HG02970 (cell line): Measurements from ENCODE around the gene ZNF425.
"Not testable (repeated sequence)": the region's sequence is repeated elsewhere in the genome, so short reads cannot be mapped to it uniquely, and the experiment has no call there.

ENCODE experiments used
- ATAC-seq: cut with Tn5 transposase; IDR thresholded peaks from one replicate; pipeline ENCODE4 v1.9.1; 2021; ENCODE audit warnings: mild to moderate bottlenecking, moderate library complexity, moderate number of reproducible peaks; ENCODE audit not compliant: unreplicated experiment, low FRiP score

Gene ZNF425

GRCh38 chr7:149125863-149126661, at the start of gene ZNF425:
TSS of gene ZNF425 (minus strand) at chr7:149126324. CDS start at chr7:149126213, 111 bp downstream.
- ATAC-seq = peak; percentile 84

DNA sequence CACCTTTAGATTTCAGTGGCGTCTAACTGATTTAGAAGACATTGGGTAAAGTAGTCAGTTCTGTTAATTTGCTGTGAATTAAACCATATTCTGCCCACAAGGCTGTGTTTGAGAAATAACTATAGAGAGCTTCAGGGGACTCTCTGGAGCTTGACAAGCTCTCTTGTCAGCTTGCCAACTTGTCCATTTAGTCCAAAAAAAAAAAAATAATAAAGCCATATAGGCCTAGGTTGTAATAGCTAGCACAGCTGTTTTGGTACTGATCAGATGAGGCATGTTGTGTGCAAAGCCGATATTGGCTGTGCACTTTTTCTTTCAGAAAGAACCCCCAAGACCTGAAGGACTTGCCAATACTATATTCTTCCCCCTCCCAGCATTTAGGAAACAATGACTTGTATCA, 49.0 kb upstream of the ZNF425 start:
- no peak for ATAC-seq

- no peak for ATAC-seq
Observed at GRCh38 chr7:149172534-149172920, 46.4 kb upstream of the ZNF425 start.

- ATAC-seq = no peak
Observed at GRCh38 chr7:149171892-149172533, 45.9 kb upstream of the ZNF425 start.

DNA sequence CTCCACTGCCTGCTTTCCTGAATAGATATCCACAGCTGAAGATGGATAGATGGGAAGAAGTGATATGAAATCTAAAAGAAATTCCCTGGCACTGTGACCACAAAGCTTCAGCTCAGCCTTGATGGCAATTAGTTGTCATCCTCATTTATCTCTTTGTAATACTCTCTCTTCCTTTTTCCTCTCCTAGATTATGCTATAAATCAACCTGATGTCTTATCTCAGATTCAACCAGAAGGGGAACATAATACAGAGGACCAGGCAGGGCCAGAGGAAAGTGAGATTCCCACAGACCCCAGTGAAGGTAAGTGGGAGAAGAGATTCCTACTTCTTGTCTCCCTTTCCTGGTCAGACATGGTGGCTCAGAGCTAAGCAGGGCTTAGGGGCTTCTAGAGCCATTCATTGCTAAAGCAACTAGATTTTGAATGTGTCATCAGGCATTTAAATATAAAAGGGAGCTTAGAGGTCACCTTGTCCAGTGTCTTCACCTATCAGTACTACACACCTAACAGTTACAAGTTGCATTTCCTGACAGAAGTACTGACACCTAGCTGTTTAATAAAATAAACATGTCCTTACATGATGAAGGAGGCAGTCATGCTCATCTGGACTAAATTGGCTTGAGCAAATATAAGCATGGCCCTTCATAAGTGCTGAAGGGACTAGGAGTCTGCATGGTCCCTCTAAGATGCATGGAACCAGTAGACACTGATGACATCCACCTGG, 40.7 kb upstream of the ZNF425 start:
- ATAC-seq = no peak

GRCh38 chr7:149166142-149166541, 40.0 kb upstream of the ZNF425 start:
- no peak for ATAC-seq

DNA sequence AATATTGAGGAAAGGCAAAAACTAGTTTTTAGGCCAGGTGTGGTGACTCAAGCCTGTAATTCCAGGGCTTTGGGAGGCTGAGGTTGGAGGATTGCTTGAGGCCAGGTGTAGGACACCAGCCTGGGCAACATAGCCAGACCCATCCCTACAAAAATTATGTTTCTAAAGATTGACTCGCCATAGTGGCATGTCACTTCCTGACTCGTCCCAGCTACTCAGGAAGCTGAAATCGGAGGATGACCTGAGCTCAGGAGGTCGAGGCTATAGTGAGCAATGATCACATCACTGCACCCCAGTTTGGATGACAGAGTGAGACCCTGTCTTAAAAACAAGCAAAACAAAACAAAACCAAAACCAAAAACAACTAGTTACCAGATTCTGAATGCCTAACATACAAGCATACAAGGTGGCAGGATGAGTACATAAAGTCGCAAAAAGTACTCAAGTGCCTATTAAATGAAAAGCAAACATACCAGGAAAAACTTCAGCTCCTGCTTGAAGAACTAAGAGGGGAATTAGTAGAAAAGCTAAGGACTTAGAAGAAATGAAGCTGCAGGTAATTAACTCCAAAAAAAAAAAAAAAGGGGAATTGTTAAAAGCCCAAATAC, 35.2 kb upstream of the ZNF425 start:
- no peak for ATAC-seq

DNA sequence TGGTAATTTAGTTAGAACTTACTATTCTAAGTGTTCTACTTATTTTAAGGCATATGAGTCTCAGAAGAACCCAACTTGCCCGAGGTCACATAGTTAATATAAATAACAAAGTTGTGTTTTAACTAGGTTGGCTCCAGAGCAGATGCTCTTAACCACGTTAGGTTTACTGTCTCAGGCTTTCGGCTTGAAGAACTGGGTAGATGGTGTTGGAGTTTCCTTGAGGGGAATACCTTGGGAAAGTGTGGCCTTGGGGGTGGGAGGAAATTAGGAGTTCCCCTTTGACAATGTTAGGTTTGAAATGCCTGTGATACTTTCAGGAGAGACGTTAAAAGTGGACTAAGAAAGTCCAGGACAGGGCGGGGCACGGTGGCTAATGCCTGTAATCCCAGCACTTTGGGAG, 30.8 kb upstream of the ZNF425 start:
- no peak for ATAC-seq

DNA sequence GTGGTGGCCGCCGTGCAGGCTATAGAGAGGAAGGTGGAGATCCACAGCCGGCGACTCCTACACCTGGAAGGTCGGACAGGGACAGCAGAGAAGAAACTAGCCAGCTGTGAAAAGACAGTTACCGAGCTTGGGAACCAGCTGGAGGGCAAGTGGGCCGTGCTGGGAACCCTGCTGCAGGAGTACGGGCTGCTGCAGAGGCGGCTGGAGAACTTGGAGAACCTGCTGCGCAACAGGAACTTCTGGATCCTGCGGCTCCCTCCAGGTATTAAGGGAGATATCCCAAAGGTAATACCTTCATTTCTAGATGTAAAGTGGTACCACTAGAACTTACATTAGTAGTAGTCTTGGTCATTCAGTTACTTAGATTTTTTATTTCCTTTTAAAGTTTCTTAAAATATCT, 27.9 kb upstream of the ZNF425 start:
- ATAC-seq = no peak

DNA sequence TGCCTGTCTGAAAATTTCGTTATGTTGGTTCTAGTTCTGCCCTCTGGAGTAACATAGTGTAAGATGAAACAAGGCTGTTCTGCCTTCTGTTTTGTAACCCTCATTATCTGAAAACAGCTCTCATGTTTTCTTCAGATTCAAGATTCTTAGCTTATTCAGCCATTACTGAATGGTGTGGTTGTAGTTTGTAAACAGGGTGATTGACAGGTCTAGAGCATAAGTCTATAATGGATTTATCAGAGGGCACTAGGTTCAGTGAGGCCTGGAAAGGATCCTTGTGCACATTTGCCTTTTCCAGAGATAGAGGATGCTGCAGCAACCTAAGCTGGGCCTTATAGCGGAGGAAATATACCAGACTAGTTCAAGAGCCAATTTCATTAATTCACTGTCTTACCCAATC, 27.2 kb upstream of the ZNF425 start:
- ATAC-seq = no peak

- no peak for ATAC-seq
Observed at GRCh38 chr7:149150981-149151380, 24.9 kb upstream of the ZNF425 start.

DNA sequence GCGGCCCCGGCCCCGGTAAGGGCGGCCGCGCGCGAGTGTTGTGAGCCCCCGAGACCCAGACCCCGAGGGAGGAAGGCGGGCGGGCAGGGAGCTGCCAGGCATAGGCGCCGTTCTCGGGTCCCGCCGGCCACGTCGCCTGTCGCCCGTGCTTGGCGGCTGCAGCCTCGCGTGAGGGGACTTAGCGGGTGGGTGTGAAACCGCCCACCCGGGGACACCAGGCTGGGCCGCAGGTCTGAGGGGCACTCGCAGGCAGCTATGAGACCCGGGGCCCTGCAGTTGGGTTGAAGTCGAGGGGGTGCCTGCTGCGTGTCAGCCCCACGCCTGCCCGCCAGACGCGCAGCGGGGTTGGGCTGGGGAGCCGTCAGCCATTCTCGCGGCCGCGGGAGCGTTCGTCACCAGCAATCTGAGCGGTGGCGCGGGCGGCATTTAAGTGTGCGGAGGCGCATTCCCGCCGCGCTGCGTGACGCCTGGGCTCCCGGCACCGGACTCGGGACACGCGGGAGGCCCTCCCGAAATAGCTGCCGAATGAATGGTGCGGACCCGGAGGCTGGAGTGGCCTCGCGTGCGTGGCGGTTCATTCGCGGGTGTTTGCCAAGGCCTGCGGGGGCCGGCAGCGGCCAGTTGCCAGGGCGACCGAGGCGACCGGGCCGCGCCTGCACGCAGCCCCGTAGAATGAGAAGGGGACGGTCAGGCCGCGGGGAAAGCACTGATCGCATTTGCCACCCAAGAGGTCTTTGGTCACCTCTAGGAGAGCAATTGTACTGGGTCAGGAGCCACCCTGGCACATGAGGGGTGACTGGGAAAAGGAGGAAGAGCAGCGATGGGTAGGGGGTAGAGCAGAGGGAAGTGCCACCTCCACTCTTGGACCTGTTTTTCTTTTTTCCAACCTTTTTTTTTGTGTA, 21.9 kb upstream of the ZNF425 start:
- ATAC-seq = peak; percentile 31

DNA sequence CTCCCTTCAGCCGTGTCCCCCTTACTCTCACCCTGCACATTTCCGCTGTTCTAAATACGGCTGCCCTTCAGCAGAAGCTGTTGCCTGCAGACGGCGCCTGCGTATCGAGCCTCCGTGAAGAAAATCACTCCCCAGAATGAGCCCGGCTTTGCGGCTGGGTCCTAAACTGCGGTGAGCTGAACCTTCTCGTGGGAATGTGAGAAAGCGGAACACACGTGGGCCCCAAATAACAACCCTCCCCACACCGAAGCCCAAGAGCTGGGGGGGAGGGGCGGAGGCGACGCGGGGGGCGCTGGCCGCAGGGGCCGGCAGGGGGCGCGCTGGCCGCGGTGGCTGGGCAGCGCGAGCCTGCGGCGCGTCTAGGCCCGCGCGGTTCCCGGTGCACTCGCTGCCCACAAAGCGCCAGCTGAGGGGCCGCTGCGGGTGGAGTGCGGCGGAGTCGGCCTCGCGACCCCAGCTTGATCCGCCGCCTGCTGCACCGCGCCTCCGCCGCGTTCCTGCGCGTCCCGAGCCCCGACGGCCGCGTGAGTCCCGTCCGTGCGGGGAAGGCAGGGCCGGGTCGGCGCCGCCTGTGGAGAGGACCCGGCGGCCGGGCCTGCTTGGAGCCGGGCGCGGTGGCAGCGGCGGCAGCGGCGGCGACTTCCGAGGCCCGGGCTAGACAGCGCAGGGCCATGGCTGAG, 21.1 kb upstream of the ZNF425 start, which contains the start of gene ZNF398:
TSS of gene ZNF398 (plus strand) at position 382 of the 680 bp plus-strand sequence. CDS start at position 672, 290 bp downstream.
- ATAC-seq = peak; percentile 73

DNA sequence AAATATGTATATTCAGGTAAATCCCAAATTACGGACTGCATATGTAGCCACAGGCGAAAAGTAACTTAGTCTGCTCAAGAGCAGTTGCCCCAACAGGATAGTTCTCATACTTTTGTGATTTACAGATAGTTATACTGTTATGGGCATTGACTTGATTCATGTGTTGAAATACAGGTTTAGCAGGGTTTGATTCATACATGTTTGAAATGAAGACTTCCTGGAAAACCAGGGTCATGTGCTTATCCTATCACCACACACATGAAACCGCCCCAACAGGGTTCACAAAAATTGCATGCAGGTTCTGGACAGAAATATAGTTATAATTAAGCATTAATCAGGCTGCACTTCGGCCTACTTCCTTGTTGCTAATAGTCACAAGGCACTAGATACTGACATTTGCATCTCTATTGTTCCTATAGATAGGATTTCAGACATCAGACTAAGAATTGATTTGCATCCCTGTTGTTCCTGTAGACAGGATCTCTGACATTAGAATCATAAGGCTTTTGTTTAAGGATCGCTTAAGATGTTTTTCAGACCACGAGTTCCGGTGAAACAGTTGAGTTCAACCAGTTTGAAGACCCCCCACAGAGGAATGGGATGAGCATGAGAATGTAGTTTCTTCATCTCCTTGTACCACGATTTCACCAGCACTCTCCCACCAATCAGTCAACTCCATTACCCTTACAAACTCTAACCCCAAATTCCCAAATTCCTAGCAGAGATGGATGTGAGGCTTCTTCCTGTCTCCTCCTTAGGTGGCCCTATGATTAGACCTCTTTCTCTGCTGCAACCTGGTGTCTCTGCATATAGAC, 19.1 kb upstream of the ZNF425 start:
- no peak for ATAC-seq

DNA sequence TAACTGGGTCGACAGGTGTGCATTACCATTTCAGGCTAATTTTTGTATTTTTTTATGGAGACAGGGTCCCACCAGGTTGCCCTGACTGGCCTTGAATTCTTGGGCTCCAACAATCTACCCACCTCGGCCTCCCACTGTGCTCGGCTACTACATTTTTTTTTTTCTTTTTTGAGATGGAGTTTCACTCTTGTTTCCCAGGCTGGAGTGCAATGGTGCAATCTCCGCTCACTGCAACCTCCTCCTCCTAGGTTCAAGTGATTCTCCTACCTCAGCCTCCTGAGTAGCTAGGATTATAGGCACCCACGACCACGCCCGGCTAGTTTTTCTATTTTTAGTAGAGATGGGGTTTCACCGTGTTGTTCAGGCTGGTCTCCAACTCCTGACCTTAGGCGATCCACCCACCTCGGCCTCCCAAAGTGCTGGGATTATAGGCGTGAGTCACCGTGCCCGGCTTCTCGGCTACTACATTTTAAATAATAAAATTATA, 18.4 kb upstream of the ZNF425 start:
- ATAC-seq = not testable (repeated sequence)

DNA sequence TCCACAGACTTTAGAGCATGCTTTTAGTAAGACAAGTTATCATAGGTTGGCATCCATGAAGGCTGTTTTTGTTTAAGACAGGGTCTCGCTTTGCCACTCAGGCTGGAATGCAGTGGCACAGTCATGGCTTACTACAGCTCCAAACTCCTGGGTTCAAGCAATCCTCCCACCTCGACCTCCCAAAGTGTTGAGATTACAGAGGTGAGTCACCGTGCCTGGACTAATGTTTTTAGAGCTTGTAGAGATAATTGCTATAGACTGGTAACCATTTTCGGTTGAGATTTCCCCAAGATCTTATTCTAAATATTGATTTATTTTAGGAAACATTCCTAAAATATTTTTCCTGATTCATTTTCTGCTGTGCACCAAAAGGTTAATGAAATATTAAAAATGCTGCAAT, 15.8 kb upstream of the ZNF425 start:
- no peak for ATAC-seq

DNA sequence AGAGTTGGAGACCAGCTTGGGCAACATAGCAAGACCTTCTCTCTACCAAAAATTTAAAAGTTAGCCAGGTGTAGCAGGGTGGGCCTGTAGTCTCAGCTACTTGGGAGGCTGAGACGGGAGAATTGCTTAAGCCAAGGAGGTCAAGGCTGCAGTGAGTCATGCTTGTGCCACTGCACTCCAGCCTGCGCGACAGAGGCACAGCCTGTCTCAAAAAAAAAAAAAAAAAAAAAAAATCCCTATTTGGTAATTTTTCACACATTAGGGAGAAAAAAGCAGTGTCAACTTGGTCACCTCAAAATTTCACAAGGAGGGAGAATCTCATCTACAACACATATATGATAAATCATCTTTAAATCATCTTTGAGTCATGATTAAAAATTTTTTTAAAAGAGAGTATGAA, 14.7 kb upstream of the ZNF425 start:
- no peak for ATAC-seq

DNA sequence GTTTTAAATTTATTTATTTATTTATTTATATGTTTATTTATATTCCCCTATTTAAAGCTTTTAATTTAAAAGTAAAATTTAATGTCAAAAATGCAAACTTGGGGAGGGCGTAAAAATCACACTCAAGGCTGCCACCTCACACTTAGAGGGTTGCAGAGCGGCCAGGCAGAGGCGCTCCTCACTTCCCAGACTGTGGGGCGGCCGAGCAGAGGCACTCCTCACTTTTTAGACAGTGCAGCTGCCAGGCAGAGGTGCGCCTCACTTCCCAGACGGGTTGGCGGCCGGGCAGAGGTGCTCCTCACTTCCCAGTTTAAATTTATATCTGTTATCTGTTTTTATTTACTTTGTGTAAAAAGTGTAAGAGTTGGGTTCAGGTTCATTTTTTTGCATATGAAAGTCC, 10.0 kb upstream of the ZNF425 start:
- no peak for ATAC-seq
